Spleen (tissue), 11 donors: ENCODE data around the gene ZCWPW1. TPM values are rescaled to one million over a fixed set of nuclear protein-coding genes. Genes with fewer than 3 reads are reported as not detected.
A peak's percentile ranks its signal among the peaks of the same experiment; 100 is the strongest.
"Not testable (repeated sequence)": the region's sequence is repeated elsewhere in the genome, so short reads cannot be mapped to it uniquely, and the experiment has no call there.

Experiments
- DNase-seq: peaks from one replicate; pipeline ENCODE4 v3.0.0-alpha.2; 2020
- H3K27ac ChIP-seq, 8 donors: fragments of 200-600 bp; sonication (generic) in 7 of 8; 1 replicate in 4 of 8; 2 replicates in 4 of 8; pipeline versions ENCODE4 v1.5.0 to v1.8.0; 2016 to 2021; ENCODE audit warnings: inconsistent platforms in 4 of 8, mild to moderate bottlenecking in 4 of 8, moderate library complexity in 1 of 8
- H3K27me3 ChIP-seq, 7 donors: fragments of 200-600 bp; sonication (generic) in 6 of 7; replicated peaks in 1 of 7; 1 replicate in 4 of 7; 2 replicates in 3 of 7; pipeline versions ENCODE4 v1.5.0 to v1.8.0; 2016 to 2021; ENCODE audit warnings: inconsistent platforms in 3 of 7, mild to moderate bottlenecking in 1 of 7
- H3K36me3 ChIP-seq, 6 donors: fragments of 200-600 bp; sonication (generic) in 5 of 6; 1 replicate in 4 of 6; 2 replicates in 2 of 6; pipeline versions ENCODE4 v1.5.0 to v1.8.0; 2016 to 2021; ENCODE audit warnings: inconsistent platforms in 2 of 6
- H3K4me1 ChIP-seq, 6 donors: fragments of 200-600 bp; sonication (generic) in 5 of 6; 1 replicate in 3 of 6; 2 replicates in 3 of 6; pipeline versions ENCODE4 v1.5.0 to v1.8.0; 2016 to 2021; ENCODE audit warnings: inconsistent platforms in 3 of 6
- H3K4me3 ChIP-seq, 8 donors: fragments of 200-600 bp; sonication (generic) in 7 of 8; 1 replicate in 4 of 8; 2 replicates in 4 of 8; pipeline versions ENCODE4 v1.5.0 to v1.8.0; 2016 to 2021; ENCODE audit warnings: inconsistent platforms in 4 of 8, mild to moderate bottlenecking in 4 of 8, moderate library complexity in 2 of 8
- H3K9me3 ChIP-seq, 8 donors: fragments of 200-600 bp; sonication (generic) in 7 of 8; 1 replicate in 4 of 8; 2 replicates in 4 of 8; pipeline versions ENCODE4 v1.5.0 to v1.8.0; 2016 to 2021; ENCODE audit warnings: inconsistent platforms in 4 of 8
- CTCF ChIP-seq, 11 experiments: fragments of 200-600 bp in 7 of 11; fragments of 450-650 bp in 4 of 11; sonication (generic) in 4 of 11; IDR thresholded peaks in 8 of 11; conservative IDR thresholded peaks in 3 of 11; 1 replicate in 7 of 11; 2 replicates in 4 of 11; pipeline versions ENCODE4 v1.4.0 to v1.8.0; 2016 to 2021; ENCODE audit warnings: antibody characterized with exemption in 11 of 11, inconsistent platforms in 4 of 11, mild to moderate bottlenecking in 1 of 11
- POLR2A ChIP-seq, 3 donors: fragments of 450-650 bp; IDR thresholded peaks; one replicate each; pipeline ENCODE4 v1.5.1; 2017; ENCODE audit warnings: antibody characterized with exemption in 3 of 3, mild to moderate bottlenecking in 1 of 3
- POLR2AphosphoS5 ChIP-seq, 3 donors: sonication (generic); formaldehyde crosslinking; IDR thresholded peaks; one replicate each; pipeline ENCODE4 v1.5.1; 2017; ENCODE audit warnings: antibody characterized with exemption in 3 of 3
- WGBS, 5 donors: extraction: QIAGEN DNeasy Blood & Tissue Kit in 3 of 5; methylation state at CpG; one replicate each; pipeline versions ENCODE4 v1.1.5 to v1.1.7; 2013 to 2018; 5-methylcytosine and 5-hydroxymethylcytosine counted together
- intact Hi-C: fragments of 100-400 bp; cut with DNase I; formaldehyde crosslinking; loops from one replicate; pipeline ENCODE4 v1.15.0; 2023; ENCODE audit warnings: low total_unique reads
- polyA plus RNA-seq, 3 donors: library from polyadenylated mRNA; stranded (reverse); fragments of 200-250 nt; gene quantifications; one replicate each; pipeline ENCODE4 v1.2.1, GENCODE V29; 2013
- total RNA-seq, 7 donors: library from RNA; depleted of rRNA in 3 of 7; stranded (reverse); fragments of >200 nt in 3 of 7; fragmentation: NEBNext Ultra II Directional in 4 of 7; extraction: Animal tissue kit (Norgen Biotek cat#: 25700) in 4 of 7; gene quantifications; one replicate each; pipeline versions ENCODE4 v1.1.0 to v1.2.1, GENCODE V29; 2016 to 2021
- donor health status: healthy with polysubstance abuse.
- donor health status: DM: no; HTN: no; CAD: no; lungs with moderate emphysema.
- donor health status: DM: no; HTN: no; CAD: no.
- donor health status: Bipolar disorder and iron deficiency.
- donor health status: healthy.
- donor health status: DM: no; HTN: no; CAD: no.
- donor health status: DM: yes; HTN: yes; CAD: no.

ZCWPW1 gene
- total and polyA plus RNA-seq, 10 donors: 4.5 to 42.6 (median 6.6) TPM

- Histone ChIP-seq H3K4me3 (peak overlapping the region in 1 of 8 donors; percentile 61), H3K27ac (peak overlapping the region; percentile 79 to 97 (median 92)), H3K36me3 (peaks cover 0 to 46% (median 11%) of the 10 kb centered on the region in 6 donors), H3K27me3 (no peaks in the 10 kb centered on the region), H3K9me3 (no peaks in the 10 kb centered on the region), H3K4me1 (peaks cover 12 to 77% (median 62%) of the 10 kb centered on the region in 6 donors)
- no peak for DNase-seq
- TF ChIP-seq POLR2AphosphoS5 (IDR thresholded peaks at IDR 0.05) (no peak), CTCF (IDR thresholded peaks at IDR 0.05 in 8 of 11, conservative IDR thresholded peaks at IDR 0.05 in 3 of 11) (no peak), POLR2A (IDR thresholded peaks at IDR 0.05) (no peak)
- WGBS, 5 donors: 86 to 94% (median 89%) methylated on average over 8 of the region's 8 CpGs
- intact Hi-C loops: no loop called here
Observed at GRCh38 chr7:100367251-100367620, 61.3 kb downstream of the ZCWPW1 start.

DNA sequence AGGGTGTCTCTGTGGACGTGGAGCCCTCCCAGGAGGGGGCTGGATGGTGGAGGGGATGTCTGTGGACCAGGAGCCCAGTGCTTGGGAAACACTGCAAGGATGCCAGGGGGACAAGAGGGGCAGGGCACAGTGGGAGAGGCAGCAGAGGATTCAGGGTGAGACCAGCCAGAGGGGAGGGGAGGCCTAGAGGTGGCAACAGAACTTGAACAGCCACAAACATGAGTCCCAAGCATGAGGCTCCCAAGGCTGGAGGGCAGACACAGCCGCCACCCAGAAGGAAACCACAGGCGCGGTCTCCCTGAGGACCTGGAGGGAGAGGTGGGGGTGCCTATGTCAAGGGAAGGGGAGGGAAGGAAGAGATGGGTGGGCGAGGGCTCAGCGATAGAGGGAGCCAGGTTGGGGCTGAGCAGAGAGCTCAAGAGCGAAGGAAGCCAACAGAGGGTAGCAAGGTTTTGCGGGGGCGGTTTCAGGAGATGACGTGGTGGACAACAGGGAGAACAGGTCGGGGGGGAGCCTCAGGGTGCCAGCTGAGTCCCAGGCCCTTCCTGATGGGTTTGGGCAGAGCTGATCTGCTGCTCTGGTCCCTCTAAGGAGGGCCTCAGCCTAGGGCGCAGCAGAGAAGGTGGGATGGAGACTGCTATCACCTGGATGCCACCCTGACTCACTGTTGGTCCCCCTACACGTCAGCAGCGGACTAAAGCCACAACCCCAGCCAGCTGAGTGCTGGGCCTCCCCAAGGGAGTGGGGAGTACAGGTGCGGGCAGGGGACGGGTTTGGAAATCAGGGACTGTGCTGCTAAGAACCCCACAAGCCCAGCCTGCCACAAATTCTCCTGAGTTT is 61.9 kb downstream of the ZCWPW1 start:
- peak overlapping the region in 1 of 8 donors; percentile 61 for H3K4me3 ChIP-seq
- 50 to 63% (median 63%) methylated on average over 16 of the region's 16 CpGs for WGBS, 5 donors
- TF ChIP-seq POLR2A (IDR thresholded peaks at IDR 0.05) (no peak), POLR2AphosphoS5 (IDR thresholded peaks at IDR 0.05) (peak; percentile 10 to 47 (median 42)), CTCF (IDR thresholded peaks at IDR 0.05 in 8 of 11, conservative IDR thresholded peaks at IDR 0.05 in 3 of 11) (no peak)
- H3K27me3 ChIP-seq: no peaks in the 10 kb centered on the region
- no peaks in the 10 kb centered on the region for H3K9me3 ChIP-seq
- H3K36me3 ChIP-seq: peaks cover 0 to 52% (median 17%) of the 10 kb centered on the region in 6 donors
- peaks cover 12 to 71% (median 59%) of the 10 kb centered on the region in 6 donors for H3K4me1 ChIP-seq
- DNase-seq: peak; percentile 85
- intact Hi-C loops: no loop called here
- H3K27ac ChIP-seq: peak overlapping the region; percentile 51 to 97 (median 92)

DNA sequence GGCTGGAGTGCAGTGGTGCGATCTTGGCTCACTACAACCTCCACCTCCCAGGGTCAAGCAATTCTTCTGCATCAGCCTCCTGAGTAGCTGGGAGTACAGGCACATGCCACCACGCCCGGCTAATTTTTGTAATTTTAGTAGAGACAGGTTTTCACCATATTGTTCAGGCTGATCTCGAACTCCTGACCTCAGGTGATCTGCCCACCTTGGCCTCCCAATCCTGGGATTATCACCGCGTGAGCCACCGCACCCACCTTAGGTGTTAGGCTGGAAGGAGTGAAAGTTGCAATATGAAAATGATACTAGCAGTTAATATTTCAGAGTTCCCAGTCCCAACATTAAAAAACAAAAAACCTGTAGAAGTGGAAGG is 62.5 kb downstream of the ZCWPW1 start:
- H3K27ac ChIP-seq: peak overlapping the region; percentile 51 to 97 (median 92)
- DNase-seq, H3K9me3 ChIP-seq, intact Hi-C loops, H3K27me3 ChIP-seq: not testable (repeated sequence)
- WGBS, 5 donors: 82 to 92% (median 87%) methylated on average over 7 of the region's 7 CpGs
- H3K36me3 ChIP-seq: peaks cover 0 to 58% (median 23%) of the 10 kb centered on the region in 6 donors
- peaks cover 12 to 64% (median 57%) of the 10 kb centered on the region in 6 donors for H3K4me1 ChIP-seq
- peak overlapping the region in 1 of 8 donors; percentile 61 for H3K4me3 ChIP-seq

DNA sequence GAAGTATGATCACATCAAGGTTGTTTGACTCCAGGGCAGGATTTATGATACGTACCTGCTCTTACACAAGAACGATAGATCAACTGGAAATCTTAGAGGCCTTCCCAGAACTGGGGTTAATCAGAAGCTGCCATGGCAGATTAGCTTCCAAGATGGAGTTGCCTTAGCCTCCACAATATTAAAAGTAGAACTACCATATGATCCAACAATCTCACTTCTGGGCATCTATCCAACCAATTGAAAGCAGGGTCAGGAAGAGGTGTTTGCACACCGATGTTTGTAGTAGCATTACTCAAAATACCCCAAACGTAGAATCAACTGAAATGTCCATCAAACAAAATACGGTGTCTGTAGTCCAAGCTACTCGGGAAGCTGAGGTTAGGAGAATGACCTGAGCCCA is 64.0 kb downstream of the ZCWPW1 start:
- Histone ChIP-seq H3K4me3 (no peak overlapping the region), H3K27ac (peak overlapping the region in 5 of 8 donors; percentile 85 to 97 (median 93)), H3K36me3 (peaks cover 0 to 73% (median 38%) of the 10 kb centered on the region in 6 donors), H3K4me1 (peaks cover 8 to 59% (median 45%) of the 10 kb centered on the region in 6 donors), H3K27me3 (no peaks in the 10 kb centered on the region), H3K9me3 (no peaks in the 10 kb centered on the region)
- TF ChIP-seq POLR2AphosphoS5 (IDR thresholded peaks at IDR 0.05): no peak
- TF ChIP-seq POLR2A (IDR thresholded peaks at IDR 0.05): no peak
- no peak for TF ChIP-seq CTCF (IDR thresholded peaks at IDR 0.05 in 8 of 11, conservative IDR thresholded peaks at IDR 0.05 in 3 of 11)
- WGBS, 5 donors: 91 to 98% (median 92%) methylated on average over 6 of the region's 6 CpGs
- DNase-seq: no peak
- intact Hi-C loops: no loop called here

GRCh38 chr7:100363797-100364196 is 64.7 kb downstream of the ZCWPW1 start:
- Histone ChIP-seq H3K27ac (peak overlapping the region in 1 of 8 donors; percentile 97), H3K4me1 (peaks cover 8 to 59% (median 42%) of the 10 kb centered on the region in 6 donors), H3K36me3 (peaks cover 0 to 80% (median 45%) of the 10 kb centered on the region in 6 donors)
- intact Hi-C loops, DNase-seq, H3K9me3 ChIP-seq, H3K4me3 ChIP-seq, H3K27me3 ChIP-seq: not testable (repeated sequence)
- WGBS, 5 donors: 95 to 99% (median 98%) methylated on average over 7 of the region's 7 CpGs
